GM21723 (cell line): ENCODE measurements around the gene SERPINB12.

Source experiments
- ATAC-seq: cut with Tn5 transposase; IDR thresholded peaks from one replicate; pipeline ENCODE4 v1.9.1; 2021; ENCODE audit warnings: mild to moderate bottlenecking, moderate library complexity; ENCODE audit not compliant: unreplicated experiment

The SERPINB12 gene

DNA sequence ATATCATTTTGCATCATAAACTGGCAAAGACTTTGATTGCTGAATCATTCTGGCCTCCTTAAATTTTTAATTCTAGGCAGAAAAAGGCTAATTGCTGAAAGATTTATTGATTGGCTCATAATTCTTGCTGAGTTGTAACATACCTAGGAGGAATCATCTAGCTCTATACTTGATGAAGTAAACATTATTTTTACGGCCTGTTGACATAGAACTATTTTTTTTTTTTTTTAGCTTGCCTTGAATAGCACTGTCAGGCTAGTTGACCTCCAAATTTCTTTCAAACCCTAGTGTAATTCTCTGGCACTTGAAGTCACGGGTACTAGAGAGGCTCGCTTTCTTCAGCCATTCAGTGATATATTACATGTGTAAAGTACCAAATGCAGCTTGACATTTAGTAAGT, 2.8 kb downstream of the SERPINB12 start:
- ATAC-seq, result no peak

DNA sequence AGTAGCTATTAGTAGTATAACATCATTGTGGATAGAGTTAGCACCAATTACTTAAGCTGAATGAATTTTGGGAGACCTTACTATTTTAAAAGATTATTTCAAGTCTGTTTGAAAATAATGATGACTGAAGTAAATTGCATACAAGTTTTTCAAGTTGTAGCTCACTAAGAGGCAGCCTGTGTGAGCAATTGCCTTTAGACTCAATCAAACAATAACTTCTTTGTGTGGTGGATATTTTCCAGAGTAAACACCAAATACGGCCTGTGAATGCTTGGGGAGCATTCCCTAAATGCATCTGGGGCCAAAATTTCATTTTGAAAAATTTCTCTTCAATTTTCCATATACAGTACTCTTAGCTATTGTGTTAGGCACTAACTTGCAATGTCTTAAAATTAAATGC, 7.9 kb downstream of the SERPINB12 start:
- no peak for ATAC-seq

GRCh38 chr18:63551769-63552168, 9.6 kb downstream of the SERPINB12 start:
- ATAC-seq, result no peak

DNA sequence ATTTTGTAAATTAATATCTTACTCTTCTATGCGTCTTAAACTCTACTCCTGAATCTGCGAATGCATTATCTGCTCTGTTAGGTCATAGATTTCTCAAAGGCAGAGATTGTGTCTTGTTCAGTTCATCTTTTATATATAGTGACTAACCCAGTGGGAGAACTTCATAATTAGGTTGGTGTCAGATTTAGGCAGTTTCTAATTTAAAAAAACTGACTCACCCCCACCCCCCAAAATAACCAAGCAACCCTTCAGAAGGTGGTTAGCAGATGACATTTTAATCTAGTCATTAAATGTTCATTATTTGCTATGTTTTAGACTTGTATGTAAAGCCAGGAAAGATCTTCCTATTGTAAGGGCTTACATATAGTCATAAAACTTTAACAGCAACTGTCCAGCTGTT, 10.4 kb downstream of the SERPINB12 start:
- no peak for ATAC-seq

GRCh38 chr18:63553081-63553480, 10.9 kb downstream of the SERPINB12 start:
- ATAC-seq, result no peak

DNA sequence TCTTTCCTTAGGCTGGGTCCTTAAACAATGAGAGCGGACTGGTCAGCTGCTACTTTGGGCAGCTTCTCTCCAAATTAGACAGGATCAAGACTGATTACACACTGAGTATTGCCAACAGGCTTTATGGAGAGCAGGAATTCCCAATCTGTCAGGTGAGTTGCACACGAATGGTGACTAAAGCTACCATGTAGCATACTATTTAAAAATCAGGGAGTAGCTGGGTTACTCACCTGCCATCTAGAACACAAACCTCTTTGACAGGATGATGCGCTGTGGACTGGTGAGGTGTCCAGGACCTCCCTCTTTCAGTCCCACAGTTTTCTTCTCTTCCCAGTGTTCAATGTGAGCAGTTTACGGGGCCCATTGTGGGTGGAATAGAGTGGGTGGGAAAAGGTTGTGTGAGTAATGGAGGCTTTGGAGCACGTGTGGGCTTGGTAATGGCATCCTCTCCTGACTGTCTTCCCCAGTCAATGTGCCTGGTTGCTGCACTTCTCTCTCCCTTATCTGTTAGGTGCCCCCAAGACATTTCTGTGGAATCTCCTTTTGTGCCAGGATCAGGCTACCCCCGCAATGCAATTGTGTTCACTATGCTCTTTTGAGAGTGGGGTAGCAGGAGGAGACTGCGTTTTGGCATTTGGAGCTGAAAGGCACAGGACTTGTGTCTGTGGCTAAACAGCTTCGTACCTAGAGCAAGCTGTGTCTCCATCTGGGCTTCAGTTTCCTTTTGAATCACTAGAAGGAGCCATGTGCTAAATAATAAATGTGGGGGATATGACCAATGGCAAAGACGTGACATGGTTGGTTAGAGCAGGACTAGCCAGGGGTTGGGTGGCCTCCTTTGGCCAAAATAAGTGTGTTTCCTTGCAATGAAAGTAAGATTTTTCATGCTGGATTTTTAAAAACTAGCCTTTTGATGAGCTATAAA, 17.7 kb downstream of the SERPINB12 start:
- no peak for ATAC-seq

- peak; percentile 88 for ATAC-seq
These were observed 20.1 kb downstream of the SERPINB12 start for GRCh38 chr18:63562284-63562683.

- ATAC-seq, result no peak
These were observed 21.9 kb downstream of the SERPINB12 start for GRCh38 chr18:63564021-63564420.

- no peak for ATAC-seq
These were observed 22.4 kb downstream of the SERPINB12 start for GRCh38 chr18:63564561-63564960.

DNA sequence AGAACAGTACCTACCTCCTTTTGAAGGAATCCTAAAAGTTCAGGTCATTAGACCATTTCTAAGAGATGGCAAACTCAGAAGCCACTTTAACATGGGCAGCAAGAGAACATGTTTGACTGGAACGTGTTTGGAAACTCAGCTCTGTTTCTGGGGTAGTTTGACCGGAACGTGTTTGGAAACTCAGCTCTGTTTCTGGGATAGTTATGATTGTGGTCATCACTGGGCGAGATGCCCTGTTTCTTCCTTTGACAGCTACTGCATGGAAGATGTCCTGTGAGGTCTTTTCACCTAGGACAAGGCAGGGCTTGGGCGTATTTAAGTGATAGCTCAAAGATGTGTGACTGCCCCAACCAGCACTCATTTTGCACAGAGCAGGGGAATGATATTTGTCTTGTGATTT, 25.1 kb downstream of the SERPINB12 start:
- no peak for ATAC-seq

- no peak for ATAC-seq
These were observed 25.7 kb downstream of the SERPINB12 start for GRCh38 chr18:63567825-63568224.

- no peak for ATAC-seq
These were observed 28.6 kb downstream of the SERPINB12 start for GRCh38 chr18:63570721-63571120.

DNA sequence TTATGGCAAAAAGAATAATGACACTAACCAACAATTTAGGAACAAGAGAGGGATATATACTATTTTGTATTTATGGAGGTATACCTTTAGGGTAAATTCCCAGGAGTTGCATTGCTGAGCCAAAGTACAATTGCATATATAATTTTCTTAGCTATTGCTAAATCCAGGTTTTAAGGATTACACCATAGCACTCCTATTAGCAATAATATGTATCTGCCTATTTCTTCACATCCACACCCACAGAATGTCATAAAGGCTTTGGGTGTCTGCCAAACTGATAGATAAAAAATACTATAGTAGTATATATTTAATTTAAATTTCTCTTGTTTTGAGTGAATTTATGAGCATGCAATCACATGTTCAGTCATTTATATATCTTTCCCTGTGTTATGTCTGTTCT, 33.5 kb downstream of the SERPINB12 start:
- ATAC-seq, result no peak

GRCh38 chr18:63578357-63578958, 36.3 kb downstream of the SERPINB12 start:
- ATAC-seq, result peak; percentile 74

- no peak for ATAC-seq
These were observed 37.4 kb downstream of the SERPINB12 start for GRCh38 chr18:63579616-63580015.

DNA sequence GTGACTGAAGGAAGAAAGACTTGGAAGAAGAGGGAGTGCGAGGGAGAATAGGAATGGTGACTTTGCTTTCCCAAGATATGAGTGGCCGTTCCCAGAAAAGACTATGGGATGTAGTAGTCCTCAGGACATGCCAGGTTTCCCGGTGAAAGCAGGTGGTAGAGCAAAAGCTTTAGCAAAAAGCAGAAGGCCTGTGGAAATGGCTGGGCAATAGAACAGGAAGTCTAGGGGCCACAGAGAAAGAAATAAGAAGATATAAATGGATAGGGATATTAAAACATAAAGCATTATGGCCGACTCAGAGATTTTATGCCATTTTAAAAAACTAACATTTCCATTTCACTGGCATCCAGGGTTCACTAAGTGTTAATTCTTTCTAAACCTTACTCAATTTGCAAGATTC, 43.8 kb downstream of the SERPINB12 start:
- no peak for ATAC-seq

GRCh38 chr18:63586431-63586830, 44.3 kb downstream of the SERPINB12 start:
- no peak for ATAC-seq

DNA sequence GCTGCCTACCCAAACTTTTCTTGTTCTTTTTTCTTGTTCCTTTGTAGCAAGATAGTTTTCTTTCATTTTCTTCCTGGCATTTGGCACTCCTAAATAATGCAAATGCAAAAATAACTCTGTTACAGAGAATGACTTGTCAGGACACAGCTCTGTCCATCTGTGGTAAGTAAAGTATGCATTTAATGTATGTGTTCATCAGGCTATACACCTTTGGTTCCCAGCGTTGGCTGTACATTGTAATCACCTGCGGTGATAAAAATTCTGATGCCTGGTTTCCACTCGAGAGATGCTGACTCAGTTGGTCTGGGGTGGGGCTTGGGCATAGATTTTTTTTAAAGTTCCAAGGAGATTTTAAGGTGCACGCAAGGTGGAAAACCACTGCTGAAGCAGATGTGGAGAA, 44.8 kb downstream of the SERPINB12 start, which contains the start of gene SERPINB13:
Gene SERPINB13, plus strand, starts transcription at position 378 of the 400 bp plus-strand sequence. CDS start 1,325 bp downstream, outside the sequence.
- no peak for ATAC-seq

GRCh38 chr18:63588909-63589308, 46.7 kb downstream of the SERPINB12 start:
- ATAC-seq, result no peak

DNA sequence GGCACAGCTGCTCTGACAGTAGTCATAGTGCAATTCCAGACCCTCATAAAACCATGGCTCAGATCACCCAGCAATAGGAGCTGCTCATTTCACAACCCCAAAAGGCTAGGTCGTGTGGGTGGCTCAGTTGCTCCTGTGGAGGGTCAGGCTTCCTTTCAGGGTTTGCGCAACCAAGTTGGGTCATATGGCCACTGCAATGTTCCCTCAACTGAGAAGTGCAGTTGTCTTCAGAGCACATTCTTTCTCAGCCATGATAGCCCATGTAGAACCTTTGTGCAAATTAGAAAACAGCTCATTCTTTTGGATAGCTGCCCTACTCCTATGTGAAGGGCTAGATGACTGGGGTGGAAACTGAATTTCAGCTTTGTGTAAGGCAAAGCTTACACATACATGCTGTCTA, 48.2 kb downstream of the SERPINB12 start:
- no peak for ATAC-seq

- no peak for ATAC-seq
These were observed 49.0 kb downstream of the SERPINB12 start for GRCh38 chr18:63590966-63591695.
